NCI-H1436 (cell line): ENCODE results near the gene PEPD.

Experiments used
- DNase-seq: peaks from one replicate; lab custom pipeline; 2025; lab: John Stamatoyannopoulos, UW

The PEPD gene

DNA sequence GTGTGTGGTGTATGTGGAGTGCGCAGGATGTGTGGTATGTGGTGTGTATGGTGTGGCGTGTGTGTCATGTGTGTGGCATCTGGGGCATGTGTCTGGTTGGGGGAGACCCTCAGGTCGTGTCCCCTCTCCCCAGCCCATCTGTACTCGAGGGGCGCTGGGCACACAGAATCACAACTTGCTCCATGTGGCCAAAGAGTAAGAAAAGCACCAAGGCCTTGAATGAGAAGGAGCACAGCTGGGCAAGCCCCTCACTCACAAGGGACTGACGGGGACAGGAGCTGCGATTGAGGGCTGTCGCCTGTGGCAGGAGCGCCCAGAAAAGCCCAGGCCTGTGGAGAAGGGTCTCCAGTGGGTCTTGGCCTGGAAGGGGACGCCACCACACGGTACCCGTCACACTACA is 62.8 kb downstream of the PEPD start:
- DNase-seq: no peak

- DNase-seq: no peak
These were observed 63.4 kb downstream of the PEPD start for GRCh38 chr19:33458171-33458633.

DNA sequence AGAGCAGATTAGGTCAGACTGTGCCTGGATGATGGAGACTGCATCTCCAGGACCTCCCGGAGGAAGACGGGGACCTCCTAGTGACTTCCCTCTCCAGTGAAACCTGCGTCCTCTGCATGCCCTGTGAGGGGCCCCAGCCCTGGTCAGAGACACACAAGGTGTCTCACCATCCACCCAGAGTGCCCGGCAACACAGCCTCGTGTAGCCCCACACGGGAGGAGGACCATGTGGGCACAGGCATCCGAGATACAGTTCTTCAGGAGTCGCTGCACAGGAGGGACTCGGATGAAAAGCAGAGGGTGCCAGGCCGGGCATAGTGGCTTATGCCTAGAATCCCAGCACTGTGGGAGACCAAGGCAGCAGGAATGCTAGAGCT is 64.8 kb downstream of the PEPD start:
- DNase-seq: no peak

GRCh38 chr19:33456076-33456844 is 65.3 kb downstream of the PEPD start:
- DNase-seq: no peak

DNA sequence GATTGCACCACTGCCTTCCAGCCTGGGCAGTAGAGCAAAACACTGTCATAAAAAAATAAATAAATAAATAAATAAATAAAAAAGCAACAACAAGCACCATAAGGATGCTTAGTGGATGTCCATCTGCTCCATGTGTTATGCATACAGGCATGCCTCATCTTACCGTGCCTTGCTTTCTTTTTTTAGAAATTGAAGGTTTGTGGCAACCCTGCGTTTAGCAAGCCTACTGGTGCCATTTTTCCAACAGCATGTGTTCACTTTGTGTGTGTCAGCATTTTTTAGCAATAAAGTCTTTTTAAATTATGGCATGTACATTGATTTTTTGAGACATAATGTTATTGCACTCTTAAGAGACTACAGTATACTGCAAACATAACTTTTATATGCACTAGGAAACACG is 68.3 kb downstream of the PEPD start:
- DNase-seq: no peak

DNA sequence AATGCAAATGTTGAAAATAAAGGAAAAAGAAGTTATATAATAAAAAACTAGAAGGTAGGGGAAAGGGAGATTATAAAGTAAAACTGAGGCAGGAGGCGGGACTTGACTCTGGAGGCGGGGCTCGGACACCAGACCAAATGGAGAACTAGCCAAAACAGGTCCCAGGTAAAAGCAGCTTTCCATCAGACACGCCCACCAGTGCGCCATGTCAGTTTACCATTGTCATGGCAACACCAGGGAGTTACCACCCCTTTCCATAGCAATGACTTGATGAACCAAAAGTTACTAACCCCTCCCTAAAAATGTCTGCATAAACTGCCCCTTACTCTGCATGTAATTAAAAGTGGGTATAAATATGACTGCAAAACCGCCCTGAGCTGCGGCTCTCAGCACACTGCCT is 70.9 kb downstream of the PEPD start:
- DNase-seq: no peak

DNA sequence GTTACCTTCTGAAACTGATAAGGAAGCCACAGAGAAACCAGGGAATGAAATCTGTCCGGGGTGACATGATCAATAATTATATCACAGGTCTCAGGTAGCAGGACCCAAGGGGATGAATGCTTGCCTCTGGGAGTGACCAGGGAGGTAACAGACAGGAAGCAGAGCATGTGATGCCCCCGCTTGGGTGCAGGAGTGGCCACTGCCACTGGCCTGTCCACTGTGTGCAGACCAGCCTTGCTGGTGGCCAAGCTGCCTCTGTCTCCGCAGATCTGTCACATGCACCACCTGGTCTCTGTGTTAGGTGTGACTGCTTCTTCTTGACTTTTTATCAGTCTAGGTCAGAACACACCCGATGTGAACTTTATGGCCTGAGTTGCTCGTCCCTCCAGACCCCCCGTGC is 71.8 kb downstream of the PEPD start:
- no peak for DNase-seq

GRCh38 chr19:33448159-33448516 is 73.5 kb downstream of the PEPD start:
- no peak for DNase-seq

- no peak for DNase-seq
These were observed 74.0 kb downstream of the PEPD start for GRCh38 chr19:33447336-33448158.

- no peak for DNase-seq
These were observed 75.0 kb downstream of the PEPD start for GRCh38 chr19:33446330-33447293.

DNA sequence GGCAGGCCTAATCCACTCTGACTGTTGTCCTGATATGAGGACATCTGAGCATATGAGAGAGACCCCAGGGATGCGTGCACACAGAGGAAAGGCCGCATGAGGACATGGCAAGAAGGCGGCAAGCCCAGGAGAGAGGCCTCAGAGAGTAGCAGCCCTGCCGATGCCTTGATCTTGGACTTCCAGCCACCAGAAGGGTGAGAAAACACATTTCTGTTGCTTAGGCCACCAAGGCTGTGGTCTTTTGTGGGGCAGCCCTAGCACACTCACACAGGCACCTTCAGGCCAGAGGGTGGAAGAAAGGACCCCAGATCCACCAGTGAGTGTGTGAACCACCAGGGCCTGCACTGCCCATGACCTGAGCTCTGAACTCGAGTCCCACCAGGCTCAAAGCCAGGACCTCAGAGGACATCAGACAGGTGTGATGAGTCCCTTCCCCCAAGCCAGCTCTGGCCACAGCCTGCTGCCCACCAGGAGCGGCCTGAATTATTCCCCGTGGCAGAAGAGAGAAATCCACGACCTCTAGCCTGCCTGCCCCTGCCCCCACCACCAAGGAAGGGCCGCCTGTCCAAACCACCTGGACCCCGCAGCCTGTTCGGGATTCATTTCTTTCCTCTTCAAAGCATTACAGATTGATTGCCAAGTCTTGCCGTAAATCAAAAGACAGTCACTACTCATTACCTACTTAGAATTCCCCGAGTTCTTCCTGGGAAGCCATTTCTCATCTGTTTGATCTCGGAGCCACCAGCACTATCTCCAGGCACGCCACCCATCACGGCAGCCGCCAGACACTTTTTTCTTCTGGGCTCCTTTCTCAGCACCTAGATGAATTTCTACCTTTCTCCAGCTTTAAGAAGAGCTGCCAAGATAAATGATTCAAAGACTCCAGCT is 75.9 kb downstream of the PEPD start:
- no peak for DNase-seq

DNA sequence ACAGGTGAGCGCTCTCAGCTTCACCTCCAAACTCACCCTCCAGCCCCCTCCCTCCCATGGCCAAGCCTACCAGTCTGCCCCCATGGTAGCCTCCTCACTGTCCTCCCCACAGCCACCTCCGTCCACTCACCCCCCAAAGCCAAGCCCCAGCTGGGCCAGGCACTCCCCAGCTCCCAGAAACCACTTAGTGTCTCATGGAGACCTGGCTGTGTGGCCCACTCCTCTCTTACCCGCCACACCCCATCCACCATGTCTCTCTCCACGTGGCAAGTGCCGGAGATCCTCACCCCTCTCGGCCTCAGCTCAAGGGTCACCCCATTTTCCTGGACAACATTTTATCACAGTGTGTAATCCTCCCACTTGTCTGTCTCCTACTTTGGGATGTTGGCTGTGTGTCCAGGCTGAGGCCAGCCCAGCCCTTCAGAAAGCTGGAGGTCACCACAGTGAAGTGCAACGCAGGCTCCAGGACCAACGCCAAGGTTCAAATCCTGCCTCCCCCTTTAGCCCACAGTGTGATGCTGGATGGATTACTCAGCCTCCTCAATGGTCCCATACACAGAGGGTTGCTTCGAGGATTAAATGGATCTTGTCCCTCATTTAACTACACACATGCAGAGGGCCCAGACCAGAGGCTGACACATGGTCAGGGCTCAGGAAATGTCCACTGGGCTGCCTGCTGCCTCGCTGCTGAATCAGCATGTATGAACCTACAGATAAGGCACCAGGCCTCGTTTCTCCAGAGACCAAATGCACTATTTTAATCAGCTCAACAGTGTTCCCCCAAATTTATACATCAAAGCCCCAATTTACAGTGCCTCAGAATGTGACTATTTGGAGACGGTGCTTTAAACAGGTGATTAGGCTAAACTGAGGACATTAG is 76.8 kb downstream of the PEPD start:
- no peak for DNase-seq

DNA sequence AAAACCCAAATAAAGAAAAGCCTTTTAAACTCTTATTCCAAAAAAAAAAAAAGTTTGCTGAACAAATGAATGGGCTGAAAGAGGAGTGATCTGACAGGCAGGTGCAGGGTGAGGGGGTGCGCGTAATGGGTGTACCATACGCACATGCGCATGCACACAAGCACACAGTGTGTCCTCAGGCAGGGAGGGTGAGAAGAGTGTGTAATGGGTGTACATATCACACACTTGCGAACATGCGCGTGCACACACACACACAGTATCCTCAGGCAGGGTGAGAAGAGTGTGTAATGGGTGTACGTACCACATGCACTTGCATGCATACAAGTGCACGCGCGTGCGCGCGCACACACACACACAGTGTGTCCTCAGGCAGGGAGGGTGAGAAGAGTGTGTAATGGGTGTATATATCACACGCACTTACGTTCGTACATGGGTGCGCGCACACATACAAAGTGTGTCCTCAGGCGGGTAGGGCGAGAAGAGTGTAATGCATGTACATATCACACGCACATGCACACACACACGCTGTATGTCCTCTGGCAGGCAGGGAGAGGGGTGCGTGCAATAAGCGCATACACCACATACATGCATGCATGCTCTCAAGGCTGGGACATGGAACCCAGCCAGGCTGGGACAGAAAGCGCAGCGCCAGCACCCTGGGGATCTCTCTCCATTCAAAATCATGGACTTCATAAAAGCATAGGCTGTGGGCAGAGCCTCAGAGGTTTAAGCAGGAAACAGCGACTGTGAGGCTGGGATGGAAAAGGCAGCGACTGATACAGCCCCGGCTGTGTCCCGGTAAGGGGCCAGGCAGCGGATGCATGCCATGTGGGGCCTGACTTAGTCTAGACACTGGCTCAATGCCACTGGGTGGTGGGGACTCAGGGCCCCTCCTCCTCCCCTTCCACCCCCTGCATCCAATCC is 77.7 kb downstream of the PEPD start:
- no peak for DNase-seq

GRCh38 chr19:33442706-33443105 is 78.9 kb downstream of the PEPD start:
- no peak for DNase-seq

DNA sequence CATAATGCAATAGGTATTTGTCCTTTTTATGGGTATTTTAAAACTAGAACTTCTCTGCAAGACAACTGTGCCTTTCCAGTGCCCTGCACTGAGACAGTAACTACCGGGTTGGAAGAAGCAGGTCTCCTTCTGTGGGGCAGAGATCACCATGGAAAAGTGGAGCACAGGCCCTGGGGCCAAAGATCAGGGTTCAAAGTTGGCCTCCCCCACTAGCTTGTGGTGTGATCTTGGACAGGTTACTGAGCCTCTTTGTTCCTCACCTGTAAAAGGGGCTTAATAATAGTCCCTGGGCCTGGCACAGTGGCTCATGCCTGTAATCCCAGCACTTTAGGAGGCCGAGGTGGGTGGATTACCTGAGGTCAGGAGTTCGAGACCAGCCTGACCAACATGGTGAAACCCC is 79.8 kb downstream of the PEPD start:
- DNase-seq: no peak

DNA sequence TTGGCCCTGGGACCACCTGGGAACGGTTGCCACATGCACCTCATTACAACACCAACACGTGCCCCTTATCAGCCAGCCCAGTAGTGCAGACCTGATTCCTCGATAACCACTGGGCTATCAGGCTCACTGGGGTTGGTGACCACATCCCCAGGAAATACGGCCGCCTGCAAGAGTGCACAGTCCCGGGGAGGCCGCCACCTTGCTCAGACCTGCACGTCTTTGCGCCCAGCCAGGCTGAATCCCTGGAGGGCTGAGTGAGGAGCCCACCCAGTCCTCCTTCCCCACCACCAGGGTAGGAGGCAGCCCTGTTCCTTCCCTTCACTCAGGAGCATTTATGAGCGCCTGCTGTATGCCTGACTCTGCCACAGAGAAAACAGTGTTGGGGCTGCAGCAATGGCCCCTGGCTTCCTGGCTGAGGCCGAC is 80.3 kb downstream of the PEPD start:
- DNase-seq: no peak

GRCh38 chr19:33440682-33441081 is 80.9 kb downstream of the PEPD start:
- no peak for DNase-seq

- no peak for DNase-seq
These were observed 81.3 kb downstream of the PEPD start for GRCh38 chr19:33440241-33440640.
